ENCODE results near the gene CMTM7.

CMTM7 gene

GRCh38 chr3:32498992-32499391, 107.3 kb downstream of the CMTM7 start:
- Histone ChIP-seq H3K36me3 (ENCODE audit: control insufficient read depth, insufficient read depth, low read length) (no peaks in the 10 kb centered on the region), H3K27ac (ENCODE audit: insufficient read depth, low read length, poor library complexity, severe bottlenecking) (no peak overlapping the region), H3K27me3 (replicated peaks; ENCODE audit: control insufficient read depth, insufficient read depth, low read length, poor library complexity, severe bottlenecking) (no peaks in the 10 kb centered on the region), H3K9me3 (ENCODE audit: control insufficient read depth, low read length) (no peaks in the 10 kb centered on the region), H3K4me3 (ENCODE audit: insufficient read depth, low read depth, low read length, poor library complexity, severe bottlenecking) (no peak overlapping the region), H3K4me1 (ENCODE audit: control insufficient read depth, insufficient read depth, low read length, poor library complexity, severe bottlenecking) (peaks cover 3% of the 10 kb centered on the region)
- DNase-seq: no peak

- Histone ChIP-seq H3K4me1 (ENCODE audit: control insufficient read depth, insufficient read depth, low read length, poor library complexity, severe bottlenecking) (peaks cover 3% of the 10 kb centered on the region), H3K27ac (ENCODE audit: insufficient read depth, low read length, poor library complexity, severe bottlenecking) (no peak overlapping the region), H3K36me3 (ENCODE audit: control insufficient read depth, insufficient read depth, low read length) (no peaks in the 10 kb centered on the region), H3K27me3 (replicated peaks; ENCODE audit: control insufficient read depth, insufficient read depth, low read length, poor library complexity, severe bottlenecking) (no peaks in the 10 kb centered on the region), H3K9me3 (ENCODE audit: control insufficient read depth, low read length) (no peaks in the 10 kb centered on the region), H3K4me3 (ENCODE audit: insufficient read depth, low read depth, low read length, poor library complexity, severe bottlenecking) (no peak overlapping the region)
- no peak for DNase-seq
These were observed 107.9 kb downstream of the CMTM7 start for GRCh38 chr3:32499585-32499984.

GRCh38 chr3:32500231-32500630, 108.6 kb downstream of the CMTM7 start:
- peaks cover 3% of the 10 kb centered on the region for H3K4me1 ChIP-seq (ENCODE audit: control insufficient read depth, insufficient read depth, low read length, poor library complexity, severe bottlenecking)
- H3K36me3 ChIP-seq (ENCODE audit: control insufficient read depth, insufficient read depth, low read length): no peaks in the 10 kb centered on the region
- H3K4me3 ChIP-seq (ENCODE audit: insufficient read depth, low read depth, low read length, poor library complexity, severe bottlenecking): no peak overlapping the region
- H3K27me3 ChIP-seq (replicated peaks; ENCODE audit: control insufficient read depth, insufficient read depth, low read length, poor library complexity, severe bottlenecking): no peaks in the 10 kb centered on the region
- H3K9me3 ChIP-seq (ENCODE audit: control insufficient read depth, low read length): no peaks in the 10 kb centered on the region
- H3K27ac ChIP-seq (ENCODE audit: insufficient read depth, low read length, poor library complexity, severe bottlenecking): no peak overlapping the region
- DNase-seq: no peak

GRCh38 chr3:32500880-32501782, 109.5 kb downstream of the CMTM7 start:
- H3K36me3 ChIP-seq (ENCODE audit: control insufficient read depth, insufficient read depth, low read length): no peaks in the 10 kb centered on the region
- no peaks in the 10 kb centered on the region for H3K9me3 ChIP-seq (ENCODE audit: control insufficient read depth, low read length)
- peak overlapping the region; percentile 96 for H3K27ac ChIP-seq (ENCODE audit: insufficient read depth, low read length, poor library complexity, severe bottlenecking)
- H3K4me3 ChIP-seq (ENCODE audit: insufficient read depth, low read depth, low read length, poor library complexity, severe bottlenecking): peak overlapping the region; percentile 96
- no peak for DNase-seq
- peaks cover 3% of the 10 kb centered on the region for H3K4me1 ChIP-seq (ENCODE audit: control insufficient read depth, insufficient read depth, low read length, poor library complexity, severe bottlenecking)
- no peaks in the 10 kb centered on the region for H3K27me3 ChIP-seq (replicated peaks; ENCODE audit: control insufficient read depth, insufficient read depth, low read length, poor library complexity, severe bottlenecking)

GRCh38 chr3:32501783-32502117, 110.1 kb downstream of the CMTM7 start:
- Histone ChIP-seq H3K27ac (ENCODE audit: insufficient read depth, low read length, poor library complexity, severe bottlenecking) (peak overlapping the region; percentile 96), H3K4me1 (ENCODE audit: control insufficient read depth, insufficient read depth, low read length, poor library complexity, severe bottlenecking) (peaks cover 3% of the 10 kb centered on the region), H3K36me3 (ENCODE audit: control insufficient read depth, insufficient read depth, low read length) (no peaks in the 10 kb centered on the region), H3K9me3 (ENCODE audit: control insufficient read depth, low read length) (no peaks in the 10 kb centered on the region), H3K4me3 (ENCODE audit: insufficient read depth, low read depth, low read length, poor library complexity, severe bottlenecking) (peak overlapping the region; percentile 96), H3K27me3 (replicated peaks; ENCODE audit: control insufficient read depth, insufficient read depth, low read length, poor library complexity, severe bottlenecking) (no peaks in the 10 kb centered on the region)
- no peak for DNase-seq

- Histone ChIP-seq H3K27ac (ENCODE audit: insufficient read depth, low read length, poor library complexity, severe bottlenecking) (peak within 1 kb of the TSS; percentile 96), H3K27me3 (replicated peaks; ENCODE audit: control insufficient read depth, insufficient read depth, low read length, poor library complexity, severe bottlenecking) (no peaks in the 10 kb centered on the region), H3K4me1 (ENCODE audit: control insufficient read depth, insufficient read depth, low read length, poor library complexity, severe bottlenecking) (peaks cover 3% of the 10 kb centered on the region), H3K36me3 (ENCODE audit: control insufficient read depth, insufficient read depth, low read length) (no peaks in the 10 kb centered on the region), H3K9me3 (ENCODE audit: control insufficient read depth, low read length) (no peaks in the 10 kb centered on the region), H3K4me3 (ENCODE audit: insufficient read depth, low read depth, low read length, poor library complexity, severe bottlenecking) (peak within 1 kb of the TSS; percentile 96)
- peak; percentile 65 to 74 (median 65) for DNase-seq
These were observed 110.7 kb downstream of the CMTM7 start, which contains the start of gene CMTM6 for GRCh38 chr3:32502118-32502945. TSS of gene CMTM6 (minus strand) at chr3:32502852. CDS start at chr3:32502745, 107 bp downstream.

- no peaks in the 10 kb centered on the region for H3K9me3 ChIP-seq (ENCODE audit: control insufficient read depth, low read length)
- H3K4me1 ChIP-seq (ENCODE audit: control insufficient read depth, insufficient read depth, low read length, poor library complexity, severe bottlenecking): peaks cover 3% of the 10 kb centered on the region
- DNase-seq: no peak
- no peaks in the 10 kb centered on the region for H3K27me3 ChIP-seq (replicated peaks; ENCODE audit: control insufficient read depth, insufficient read depth, low read length, poor library complexity, severe bottlenecking)
- peak overlapping the region; percentile 96 for H3K27ac ChIP-seq (ENCODE audit: insufficient read depth, low read length, poor library complexity, severe bottlenecking)
- no peaks in the 10 kb centered on the region for H3K36me3 ChIP-seq (ENCODE audit: control insufficient read depth, insufficient read depth, low read length)
- H3K4me3 ChIP-seq (ENCODE audit: insufficient read depth, low read depth, low read length, poor library complexity, severe bottlenecking): peak overlapping the region; percentile 96
These were observed 111.3 kb downstream of the CMTM7 start for GRCh38 chr3:32502946-32503286.
